DMS79 (cell line): ENCODE measurements around the gene PSMD1.

Experiments used
- DNase-seq: peaks from one replicate; lab custom pipeline; 2025; lab: John Stamatoyannopoulos, UW

PSMD1 gene

GRCh38 chr2:231036131-231036530 lies 20.5 kb upstream of the PSMD1 start:
- no peak for DNase-seq

GRCh38 chr2:231036578-231037106 lies 20.0 kb upstream of the PSMD1 start:
- DNase-seq: no peak

- DNase-seq: no peak
These were observed 19.4 kb upstream of the PSMD1 start, which contains the start of gene C2orf72 for GRCh38 chr2:231037202-231037730. Gene C2orf72 (plus strand): TSS chr2:231037523. CDS start chr2:231037566, 43 bp downstream.

- no peak for DNase-seq
These were observed 18.8 kb upstream of the PSMD1 start for GRCh38 chr2:231037731-231038482.

GRCh38 chr2:231038483-231039293 lies 18.0 kb upstream of the PSMD1 start:
- DNase-seq: no peak

GRCh38 chr2:231039294-231039664 lies 17.4 kb upstream of the PSMD1 start:
- DNase-seq: no peak

- no peak for DNase-seq
These were observed 16.8 kb upstream of the PSMD1 start for GRCh38 chr2:231039821-231040364.

GRCh38 chr2:231041061-231041689 lies 15.5 kb upstream of the PSMD1 start:
- no peak for DNase-seq

GRCh38 chr2:231043796-231044195 lies 12.9 kb upstream of the PSMD1 start:
- no peak for DNase-seq

GRCh38 chr2:231046916-231047273 lies 9.8 kb upstream of the PSMD1 start:
- no peak for DNase-seq

- DNase-seq: no peak
These were observed 9.3 kb upstream of the PSMD1 start for GRCh38 chr2:231047274-231047922.

GRCh38 chr2:231047923-231048915 lies 8.4 kb upstream of the PSMD1 start:
- no peak for DNase-seq

- no peak for DNase-seq
These were observed 7.2 kb upstream of the PSMD1 start for GRCh38 chr2:231049286-231050017.

GRCh38 chr2:231050018-231050901 lies 6.4 kb upstream of the PSMD1 start:
- DNase-seq: no peak

- DNase-seq: no peak
These were observed 5.6 kb upstream of the PSMD1 start for GRCh38 chr2:231051116-231051515.

GRCh38 chr2:231052494-231053451 lies 3.9 kb upstream of the PSMD1 start:
- peak; percentile 74 for DNase-seq

- DNase-seq: no peak
These were observed 2.8 kb upstream of the PSMD1 start for GRCh38 chr2:231053846-231054245.
